ENCODE measurements around the gene SV2A.
A peak's percentile ranks its signal among the peaks of the same experiment; 100 is the strongest.

SV2A gene

GRCh38 chr1:149932474-149932873, 14.8 kb upstream of the SV2A start:
- Histone ChIP-seq H3K36me3 (ENCODE audit: control insufficient read depth in 2 of 2, insufficient read depth in 2 of 2, low read length in 2 of 2) (peaks cover 34 to 46% of the 10 kb centered on the region in 2 donors), H3K27ac (ENCODE audit: low read depth in 2 of 2, low read length in 2 of 2) (peak overlapping the region; percentile 66 to 77), H3K27me3 (ENCODE audit: control insufficient read depth in 2 of 2, insufficient read depth in 2 of 2, low read length in 2 of 2) (no peaks in the 10 kb centered on the region), H3K9ac (ENCODE audit: low read depth in 1 of 2, low read length in 2 of 2) (peak overlapping the region in 1 of 2 donors; percentile 4), H3K4me1 (ENCODE audit: control insufficient read depth in 2 of 2, insufficient read depth in 2 of 2, low read length in 2 of 2) (peaks cover 44 to 67% of the 10 kb centered on the region in 2 donors), H3K9me3 (ENCODE audit: control insufficient read depth in 2 of 2, low read length in 2 of 2) (no peaks in the 10 kb centered on the region), H3K4me3 (ENCODE audit: low read length in 2 of 2) (peak overlapping the region in 1 of 2 donors; percentile 51)

- H3K4me3 ChIP-seq (ENCODE audit: low read length in 2 of 2): peak overlapping the region; percentile 51 to 58
- peaks cover 46 to 69% of the 10 kb centered on the region in 2 donors for H3K4me1 ChIP-seq (ENCODE audit: control insufficient read depth in 2 of 2, insufficient read depth in 2 of 2, low read length in 2 of 2)
- H3K9me3 ChIP-seq (ENCODE audit: control insufficient read depth in 2 of 2, low read length in 2 of 2): no peaks in the 10 kb centered on the region
- H3K27ac ChIP-seq (ENCODE audit: low read depth in 2 of 2, low read length in 2 of 2): peak overlapping the region; percentile 70 to 77
- H3K9ac ChIP-seq (ENCODE audit: low read depth in 1 of 2, low read length in 2 of 2): peak overlapping the region in 1 of 2 donors; percentile 23
- peaks cover 39 to 53% of the 10 kb centered on the region in 2 donors for H3K36me3 ChIP-seq (ENCODE audit: control insufficient read depth in 2 of 2, insufficient read depth in 2 of 2, low read length in 2 of 2)
- no peaks in the 10 kb centered on the region for H3K27me3 ChIP-seq (ENCODE audit: control insufficient read depth in 2 of 2, insufficient read depth in 2 of 2, low read length in 2 of 2)
Measured at GRCh38 chr1:149931212-149931790, 13.7 kb upstream of the SV2A start.

GRCh38 chr1:149929856-149930255, 12.2 kb upstream of the SV2A start:
- H3K4me1 ChIP-seq (ENCODE audit: control insufficient read depth in 2 of 2, insufficient read depth in 2 of 2, low read length in 2 of 2): peaks cover 47 to 64% of the 10 kb centered on the region in 2 donors
- H3K27me3 ChIP-seq (ENCODE audit: control insufficient read depth in 2 of 2, insufficient read depth in 2 of 2, low read length in 2 of 2): no peaks in the 10 kb centered on the region
- H3K36me3 ChIP-seq (ENCODE audit: control insufficient read depth in 2 of 2, insufficient read depth in 2 of 2, low read length in 2 of 2): peaks cover 53 to 67% of the 10 kb centered on the region in 2 donors
- H3K4me3 ChIP-seq (ENCODE audit: low read length in 2 of 2): no peak overlapping the region
- peak overlapping the region in 1 of 2 donors; percentile 95 for H3K27ac ChIP-seq (ENCODE audit: low read depth in 2 of 2, low read length in 2 of 2)
- no peaks in the 10 kb centered on the region for H3K9me3 ChIP-seq (ENCODE audit: control insufficient read depth in 2 of 2, low read length in 2 of 2)
- no peak overlapping the region for H3K9ac ChIP-seq (ENCODE audit: low read depth in 1 of 2, low read length in 2 of 2)

GRCh38 chr1:149928401-149928724, 10.7 kb upstream of the SV2A start:
- H3K4me3 ChIP-seq (ENCODE audit: low read length in 2 of 2): peak overlapping the region; percentile 84 to 98
- H3K9me3 ChIP-seq (ENCODE audit: control insufficient read depth in 2 of 2, low read length in 2 of 2): no peaks in the 10 kb centered on the region
- no peaks in the 10 kb centered on the region for H3K27me3 ChIP-seq (ENCODE audit: control insufficient read depth in 2 of 2, insufficient read depth in 2 of 2, low read length in 2 of 2)
- H3K27ac ChIP-seq (ENCODE audit: low read depth in 2 of 2, low read length in 2 of 2): peak overlapping the region; percentile 95
- H3K9ac ChIP-seq (ENCODE audit: low read depth in 1 of 2, low read length in 2 of 2): peak overlapping the region; percentile 84 to 85
- H3K36me3 ChIP-seq (ENCODE audit: control insufficient read depth in 2 of 2, insufficient read depth in 2 of 2, low read length in 2 of 2): peaks cover 55 to 69% of the 10 kb centered on the region in 2 donors
- H3K4me1 ChIP-seq (ENCODE audit: control insufficient read depth in 2 of 2, insufficient read depth in 2 of 2, low read length in 2 of 2): peaks cover 34 to 50% of the 10 kb centered on the region in 2 donors

- Histone ChIP-seq H3K36me3 (ENCODE audit: control insufficient read depth in 2 of 2, insufficient read depth in 2 of 2, low read length in 2 of 2) (peaks cover 61 to 72% of the 10 kb centered on the region in 2 donors), H3K4me1 (ENCODE audit: control insufficient read depth in 2 of 2, insufficient read depth in 2 of 2, low read length in 2 of 2) (peaks cover 34 to 48% of the 10 kb centered on the region in 2 donors), H3K9ac (ENCODE audit: low read depth in 1 of 2, low read length in 2 of 2) (peak within 1 kb of the TSS; percentile 84 to 85), H3K9me3 (ENCODE audit: control insufficient read depth in 2 of 2, low read length in 2 of 2) (no peaks in the 10 kb centered on the region), H3K4me3 (ENCODE audit: low read length in 2 of 2) (peak within 1 kb of the TSS; percentile 84 to 98), H3K27ac (ENCODE audit: low read depth in 2 of 2, low read length in 2 of 2) (peak within 1 kb of the TSS; percentile 95), H3K27me3 (ENCODE audit: control insufficient read depth in 2 of 2, insufficient read depth in 2 of 2, low read length in 2 of 2) (no peaks in the 10 kb centered on the region)
Measured at GRCh38 chr1:149927563-149928400, 10.1 kb upstream of the SV2A start, which contains the start of gene SF3B4. Gene SF3B4 (minus strand): TSS chr1:149927803. CDS start chr1:149927759, 44 bp downstream.

- H3K9ac ChIP-seq (ENCODE audit: low read depth in 1 of 2, low read length in 2 of 2): peak overlapping the region; percentile 84 to 85
- peak overlapping the region; percentile 84 to 98 for H3K4me3 ChIP-seq (ENCODE audit: low read length in 2 of 2)
- H3K4me1 ChIP-seq (ENCODE audit: control insufficient read depth in 2 of 2, insufficient read depth in 2 of 2, low read length in 2 of 2): peaks cover 34 to 44% of the 10 kb centered on the region in 2 donors
- H3K9me3 ChIP-seq (ENCODE audit: control insufficient read depth in 2 of 2, low read length in 2 of 2): no peaks in the 10 kb centered on the region
- H3K27ac ChIP-seq (ENCODE audit: low read depth in 2 of 2, low read length in 2 of 2): peak overlapping the region; percentile 95
- H3K36me3 ChIP-seq (ENCODE audit: control insufficient read depth in 2 of 2, insufficient read depth in 2 of 2, low read length in 2 of 2): peaks cover 65 to 75% of the 10 kb centered on the region in 2 donors
- no peaks in the 10 kb centered on the region for H3K27me3 ChIP-seq (ENCODE audit: control insufficient read depth in 2 of 2, insufficient read depth in 2 of 2, low read length in 2 of 2)
Measured at GRCh38 chr1:149927056-149927562, 9.5 kb upstream of the SV2A start.

GRCh38 chr1:149926296-149926695, 8.7 kb upstream of the SV2A start:
- H3K27me3 ChIP-seq (ENCODE audit: control insufficient read depth in 2 of 2, insufficient read depth in 2 of 2, low read length in 2 of 2): no peaks in the 10 kb centered on the region
- peaks cover 62 to 67% of the 10 kb centered on the region in 2 donors for H3K36me3 ChIP-seq (ENCODE audit: control insufficient read depth in 2 of 2, insufficient read depth in 2 of 2, low read length in 2 of 2)
- no peak overlapping the region for H3K9ac ChIP-seq (ENCODE audit: low read depth in 1 of 2, low read length in 2 of 2)
- peaks cover 30 to 36% of the 10 kb centered on the region in 2 donors for H3K4me1 ChIP-seq (ENCODE audit: control insufficient read depth in 2 of 2, insufficient read depth in 2 of 2, low read length in 2 of 2)
- H3K4me3 ChIP-seq (ENCODE audit: low read length in 2 of 2): no peak overlapping the region
- H3K27ac ChIP-seq (ENCODE audit: low read depth in 2 of 2, low read length in 2 of 2): no peak overlapping the region
- no peaks in the 10 kb centered on the region for H3K9me3 ChIP-seq (ENCODE audit: control insufficient read depth in 2 of 2, low read length in 2 of 2)

- no peak overlapping the region for H3K4me3 ChIP-seq (ENCODE audit: low read length in 2 of 2)
- H3K36me3 ChIP-seq (ENCODE audit: control insufficient read depth in 2 of 2, insufficient read depth in 2 of 2, low read length in 2 of 2): peaks cover 57 to 62% of the 10 kb centered on the region in 2 donors
- H3K27ac ChIP-seq (ENCODE audit: low read depth in 2 of 2, low read length in 2 of 2): no peak overlapping the region
- no peaks in the 10 kb centered on the region for H3K9me3 ChIP-seq (ENCODE audit: control insufficient read depth in 2 of 2, low read length in 2 of 2)
- peaks cover 25 to 30% of the 10 kb centered on the region in 2 donors for H3K4me1 ChIP-seq (ENCODE audit: control insufficient read depth in 2 of 2, insufficient read depth in 2 of 2, low read length in 2 of 2)
- no peaks in the 10 kb centered on the region for H3K27me3 ChIP-seq (ENCODE audit: control insufficient read depth in 2 of 2, insufficient read depth in 2 of 2, low read length in 2 of 2)
- H3K9ac ChIP-seq (ENCODE audit: low read depth in 1 of 2, low read length in 2 of 2): no peak overlapping the region
Measured at GRCh38 chr1:149925751-149926150, 8.1 kb upstream of the SV2A start.

GRCh38 chr1:149925345-149925744, 7.7 kb upstream of the SV2A start:
- H3K4me3 ChIP-seq (ENCODE audit: low read length in 2 of 2): no peak overlapping the region
- H3K9me3 ChIP-seq (ENCODE audit: control insufficient read depth in 2 of 2, low read length in 2 of 2): no peaks in the 10 kb centered on the region
- no peaks in the 10 kb centered on the region for H3K27me3 ChIP-seq (ENCODE audit: control insufficient read depth in 2 of 2, insufficient read depth in 2 of 2, low read length in 2 of 2)
- H3K36me3 ChIP-seq (ENCODE audit: control insufficient read depth in 2 of 2, insufficient read depth in 2 of 2, low read length in 2 of 2): peaks cover 53 to 58% of the 10 kb centered on the region in 2 donors
- no peak overlapping the region for H3K9ac ChIP-seq (ENCODE audit: low read depth in 1 of 2, low read length in 2 of 2)
- peaks cover 24 to 26% of the 10 kb centered on the region in 2 donors for H3K4me1 ChIP-seq (ENCODE audit: control insufficient read depth in 2 of 2, insufficient read depth in 2 of 2, low read length in 2 of 2)
- H3K27ac ChIP-seq (ENCODE audit: low read depth in 2 of 2, low read length in 2 of 2): no peak overlapping the region

GRCh38 chr1:149923626-149924025, 6.0 kb upstream of the SV2A start:
- Histone ChIP-seq H3K36me3 (ENCODE audit: control insufficient read depth in 2 of 2, insufficient read depth in 2 of 2, low read length in 2 of 2) (peaks cover 41 to 46% of the 10 kb centered on the region in 2 donors), H3K4me3 (ENCODE audit: low read length in 2 of 2) (no peak overlapping the region)

More at GRCh38 chr1:149923626-149924025, 6.0 kb upstream of the SV2A start:
- no peaks in the 10 kb centered on the region for H3K27me3 ChIP-seq (ENCODE audit: control insufficient read depth in 2 of 2, insufficient read depth in 2 of 2, low read length in 2 of 2)
- H3K9ac ChIP-seq (ENCODE audit: low read depth in 1 of 2, low read length in 2 of 2): no peak overlapping the region
- no peaks in the 10 kb centered on the region for H3K9me3 ChIP-seq (ENCODE audit: control insufficient read depth in 2 of 2, low read length in 2 of 2)
- peaks cover 16 to 18% of the 10 kb centered on the region in 2 donors for H3K4me1 ChIP-seq (ENCODE audit: control insufficient read depth in 2 of 2, insufficient read depth in 2 of 2, low read length in 2 of 2)
- no peak overlapping the region for H3K27ac ChIP-seq (ENCODE audit: low read depth in 2 of 2, low read length in 2 of 2)

All from mucosa of rectum (tissue), 2 donors.